Stimulated activated CD4-positive, alpha-beta T cell treated with anti-CD3 and anti-CD28 coated beads, Interleukin-1b, Interleukin-23, amount 100 ng/mL, for 48 hours (primary cell): Measurements from ENCODE around the gene SPATA16.
"Not testable (repeated sequence)": the region's sequence is repeated elsewhere in the genome, so short reads cannot be mapped to it uniquely, and the experiment has no call there.

Experiments
- DNase-seq: peaks from one replicate; pipeline ENCODE4 v3.0.0-alpha.2; 2020

The SPATA16 gene

DNA sequence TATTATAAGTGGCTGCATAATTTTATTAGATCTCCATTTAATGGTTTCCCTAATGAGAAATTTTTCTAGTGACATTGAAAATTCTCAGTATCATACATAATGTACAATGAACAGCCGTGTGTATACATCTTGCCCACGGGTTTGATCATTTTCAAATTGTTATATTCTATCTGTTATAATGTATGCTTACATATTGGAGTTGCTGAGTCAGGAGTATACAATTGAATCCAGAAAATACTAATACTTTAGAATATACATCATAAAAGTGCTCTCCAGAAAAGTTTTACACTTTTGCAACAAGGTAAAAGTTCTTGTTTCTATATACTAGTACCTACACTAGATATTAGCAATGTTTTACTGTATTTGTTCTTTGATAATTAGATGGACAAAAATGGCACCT, 82.8 kb downstream of the SPATA16 start:
- DNase-seq = no peak

- no peak for DNase-seq
Measured at GRCh38 chr3:173055228-173055933, 85.7 kb downstream of the SPATA16 start.

- DNase-seq = no peak
Measured at GRCh38 chr3:173049360-173049759, 91.7 kb downstream of the SPATA16 start.

DNA sequence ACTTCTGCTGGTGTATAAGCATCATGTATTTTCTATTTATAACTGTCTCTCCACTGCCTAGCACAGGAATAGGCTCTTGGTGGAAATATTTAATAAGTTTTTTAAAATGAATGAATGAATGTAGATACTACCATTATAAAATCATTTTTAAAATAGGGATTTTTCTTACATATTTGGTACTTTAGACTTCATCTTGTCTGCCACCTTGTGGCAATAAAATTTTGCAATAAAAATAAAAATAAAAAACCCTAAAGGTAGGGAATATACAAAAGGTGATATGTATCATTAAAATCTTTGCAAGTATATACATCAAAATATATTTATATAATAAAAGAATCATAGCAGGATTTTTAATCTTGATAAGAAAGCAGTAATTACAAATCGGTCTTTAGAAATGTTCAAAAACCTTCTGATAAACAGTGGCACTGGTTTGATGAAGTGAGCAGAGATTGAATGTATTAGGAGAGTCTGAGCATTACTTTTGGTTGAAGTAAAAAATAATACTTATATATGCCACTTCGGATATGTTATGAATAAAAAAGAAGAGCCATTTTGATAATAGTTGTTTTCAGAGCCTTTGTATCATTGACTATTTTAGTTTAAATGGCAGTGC, 95.2 kb downstream of the SPATA16 start:
- no peak for DNase-seq

- no peak for DNase-seq
Measured at GRCh38 chr3:173044998-173045397, 96.0 kb downstream of the SPATA16 start.

- no peak for DNase-seq
Measured at GRCh38 chr3:173043757-173044156, 97.3 kb downstream of the SPATA16 start.

DNA sequence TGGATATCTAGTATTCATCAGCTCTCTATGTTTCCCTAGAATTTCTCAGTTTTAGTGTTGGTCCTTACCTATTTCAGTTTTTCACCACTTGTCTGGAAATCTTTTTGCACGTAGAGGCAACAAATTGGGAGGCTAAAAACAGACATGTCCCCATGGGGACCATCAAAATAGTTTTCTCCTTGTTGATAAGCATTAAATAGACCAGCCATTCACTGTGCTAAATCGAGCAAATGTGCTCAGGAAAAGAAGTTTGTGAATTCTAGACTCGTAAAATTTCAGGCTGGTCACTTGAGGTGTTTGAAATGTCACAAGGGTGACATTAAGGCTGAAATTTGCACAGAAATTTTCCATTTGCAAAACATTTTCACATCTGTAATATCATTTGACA, 102.6 kb downstream of the SPATA16 start:
- no peak for DNase-seq

DNA sequence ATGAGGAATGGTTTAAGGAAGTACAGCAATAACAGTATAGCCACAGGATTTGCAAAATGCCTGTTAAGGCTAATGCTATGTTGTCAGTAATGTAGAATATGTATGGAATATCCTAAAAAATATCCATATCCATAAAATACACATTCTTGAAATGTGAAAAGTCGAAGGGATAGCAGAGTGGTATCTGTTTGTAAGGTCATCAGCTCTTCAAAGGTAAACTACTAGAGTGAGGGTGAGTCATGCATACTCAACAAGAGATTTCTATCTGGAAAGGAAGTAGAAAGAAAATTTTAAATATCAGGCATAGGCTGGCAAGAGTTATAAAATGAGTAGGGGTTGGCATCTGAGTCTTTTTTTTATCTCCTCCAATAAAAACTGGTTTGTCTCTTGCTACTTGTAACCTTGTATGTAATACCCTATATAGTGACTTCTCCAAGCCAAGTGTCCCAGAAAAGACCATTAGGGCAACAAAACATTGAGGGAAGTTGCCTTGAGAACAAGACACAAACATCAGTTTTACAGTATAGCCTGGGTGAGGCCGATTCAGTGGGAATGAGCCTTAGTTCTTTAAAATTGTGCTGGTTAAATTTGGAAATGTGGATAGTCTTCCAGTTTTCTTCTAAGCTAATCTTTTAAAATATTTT, 103.1 kb downstream of the SPATA16 start:
- no peak for DNase-seq

- DNase-seq = no peak
Measured at GRCh38 chr3:173030273-173030672, 110.8 kb downstream of the SPATA16 start.

DNA sequence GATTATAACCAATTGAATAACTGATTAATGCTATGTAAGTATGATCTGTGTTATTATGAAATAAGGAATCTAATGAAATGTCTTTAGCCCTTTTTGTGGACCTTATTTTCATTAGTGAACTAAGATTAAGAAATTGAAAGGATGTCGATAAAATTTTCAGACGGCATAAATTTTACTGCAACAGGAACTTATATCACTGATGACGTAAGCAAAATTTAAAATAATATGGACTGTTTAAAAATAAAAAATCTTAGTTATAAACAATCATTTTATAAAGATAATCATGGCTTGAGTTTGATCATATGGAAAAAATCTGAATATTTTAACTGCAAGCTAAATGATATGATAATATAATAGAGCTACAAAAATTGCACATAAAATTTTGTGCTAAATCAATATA, 112.7 kb downstream of the SPATA16 start:
- no peak for DNase-seq

- no peak for DNase-seq
Measured at GRCh38 chr3:173027429-173027828, 113.6 kb downstream of the SPATA16 start.

DNA sequence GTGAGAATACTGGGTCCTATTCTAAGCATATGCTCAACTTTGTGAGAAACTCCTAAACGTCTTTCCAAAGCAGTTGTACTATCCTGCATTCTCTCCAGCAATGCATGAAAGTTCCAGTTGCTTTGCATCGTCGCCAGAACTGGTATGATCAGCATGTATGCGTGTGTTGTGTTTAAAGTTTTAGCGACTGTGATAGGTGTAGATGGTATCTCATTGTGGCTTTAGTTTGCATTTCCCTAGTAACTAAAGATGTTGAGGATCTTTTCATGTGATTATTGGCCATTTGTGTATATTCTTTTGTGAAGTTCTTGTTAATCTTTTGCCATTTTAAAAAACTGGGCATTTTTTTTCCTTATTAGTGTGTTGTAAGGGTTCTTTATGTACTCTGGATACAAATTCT, 115.1 kb downstream of the SPATA16 start:
- DNase-seq = no peak

DNA sequence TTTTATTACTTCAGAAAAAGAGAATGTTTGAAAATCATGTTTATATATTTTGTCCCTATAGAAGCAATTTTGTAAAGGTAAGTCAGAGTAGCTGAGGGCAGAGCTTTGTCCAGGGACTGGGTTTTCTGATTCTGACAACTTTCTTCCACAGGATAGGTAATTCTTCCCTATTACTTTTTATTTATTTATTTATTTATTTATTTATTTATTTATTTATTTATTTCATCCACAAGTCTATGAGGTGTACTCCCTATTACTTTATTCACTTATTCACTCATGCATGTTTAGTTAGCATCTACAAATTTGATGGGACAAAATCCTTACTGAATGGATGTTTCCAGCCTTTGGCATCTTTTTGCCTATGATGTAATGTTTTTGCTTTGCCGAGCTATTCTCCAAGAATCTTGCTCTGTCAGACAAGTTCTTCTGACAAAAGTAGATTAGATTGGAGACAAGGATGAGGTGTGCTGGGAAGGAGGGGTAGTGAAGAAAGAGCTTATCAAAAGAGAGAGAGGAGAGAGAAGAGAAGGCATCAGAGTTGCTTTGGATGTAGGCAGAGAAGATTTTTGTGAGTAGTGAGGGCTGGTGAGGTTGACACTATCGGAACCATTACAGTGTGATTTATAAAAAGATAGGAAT, 119.4 kb downstream of the SPATA16 start:
- DNase-seq = no peak

- not testable (repeated sequence) for DNase-seq
Measured at GRCh38 chr3:173020128-173020527, 120.9 kb downstream of the SPATA16 start.

- DNase-seq = no peak
Measured at GRCh38 chr3:173019378-173019777, 121.7 kb downstream of the SPATA16 start.

DNA sequence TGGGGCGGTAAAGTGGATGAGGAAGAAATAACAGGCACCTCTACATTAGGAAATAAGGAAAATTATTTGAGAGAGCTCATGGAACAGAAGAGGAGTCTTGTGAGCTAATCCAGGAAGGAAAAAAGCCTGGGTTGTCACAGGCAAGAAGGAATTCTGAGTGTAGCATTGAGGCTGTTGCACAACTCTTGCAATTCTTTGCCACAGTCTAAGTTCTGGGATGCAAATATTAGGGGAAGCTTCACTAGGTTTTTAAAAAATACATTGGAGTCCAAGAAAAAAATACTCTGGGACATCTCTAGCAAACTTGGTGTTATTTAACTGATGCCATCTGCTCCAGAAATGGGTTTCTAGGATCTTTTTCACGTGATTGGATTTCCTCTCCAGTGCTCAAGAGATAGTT, 122.3 kb downstream of the SPATA16 start:
- no peak for DNase-seq

DNA sequence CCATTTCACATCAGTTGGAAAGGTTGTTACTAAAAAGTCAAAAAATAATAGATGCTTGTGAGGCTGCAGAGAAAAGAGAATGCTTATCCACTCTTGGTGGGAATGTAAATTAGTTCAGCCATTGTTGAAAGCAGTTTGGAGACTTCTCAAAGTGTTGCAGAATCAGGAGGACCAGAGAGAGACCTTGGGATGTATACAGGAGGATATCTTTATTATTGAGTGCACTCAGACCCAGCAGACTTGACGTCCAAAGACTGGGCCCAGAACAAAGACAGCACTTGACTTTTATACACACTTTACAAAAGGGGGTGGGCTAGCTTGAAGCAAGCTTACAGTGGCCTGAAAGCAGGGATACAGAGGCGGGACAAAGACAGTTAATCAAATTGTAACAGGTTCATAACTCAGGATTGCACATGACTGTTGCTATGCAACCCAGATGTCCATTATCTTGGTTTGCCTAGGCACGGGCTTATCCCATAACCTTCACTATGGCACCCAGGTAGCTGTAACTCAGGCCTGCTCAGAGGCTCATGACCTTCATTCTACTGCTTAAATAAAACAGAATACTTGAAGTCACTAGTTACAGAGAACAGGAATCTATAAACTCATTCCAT, 127.7 kb downstream of the SPATA16 start:
- DNase-seq = no peak

DNA sequence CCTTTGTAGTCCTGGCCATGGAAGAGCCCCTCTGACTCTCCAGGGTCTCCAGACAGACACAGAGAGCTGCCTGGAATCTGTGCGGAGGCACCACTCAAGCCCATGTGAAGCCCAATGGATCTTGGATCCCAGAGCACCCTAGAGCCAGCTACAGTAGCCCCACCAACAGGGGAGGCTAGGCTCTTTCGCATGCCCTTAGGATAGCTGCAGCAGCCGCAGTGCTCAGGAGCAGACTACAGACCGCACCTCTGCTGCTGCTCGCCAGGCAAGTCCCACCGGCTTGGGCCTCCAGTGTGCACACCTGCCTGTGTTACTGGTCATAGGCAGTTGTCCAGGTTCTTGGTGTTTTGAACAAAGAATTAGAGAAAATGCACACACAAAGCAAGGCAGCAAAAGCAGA, 131.6 kb downstream of the SPATA16 start:
- DNase-seq = no peak

- DNase-seq = no peak
Measured at GRCh38 chr3:173008978-173009377, 132.1 kb downstream of the SPATA16 start.

- no peak for DNase-seq
Measured at GRCh38 chr3:173007079-173007723, 133.8 kb downstream of the SPATA16 start.

DNA sequence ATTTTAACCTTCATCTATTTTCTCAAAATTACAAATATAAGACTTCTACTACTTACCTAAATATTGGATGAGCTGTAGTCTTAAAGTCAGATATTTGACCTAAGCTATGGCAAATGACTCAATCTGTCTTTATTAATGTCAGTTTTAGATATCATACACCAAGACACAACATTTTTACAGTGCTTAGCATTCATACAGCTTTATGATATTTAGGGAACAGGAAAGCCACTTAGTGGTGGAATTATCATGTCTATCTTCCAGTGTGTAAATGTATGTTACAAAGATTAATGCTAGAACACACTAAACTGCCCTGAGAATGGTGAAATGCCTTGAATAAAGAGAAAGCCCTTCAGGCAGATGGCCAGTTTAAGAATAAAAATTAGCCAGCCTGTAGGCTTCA, 135.0 kb downstream of the SPATA16 start:
- DNase-seq = no peak

DNA sequence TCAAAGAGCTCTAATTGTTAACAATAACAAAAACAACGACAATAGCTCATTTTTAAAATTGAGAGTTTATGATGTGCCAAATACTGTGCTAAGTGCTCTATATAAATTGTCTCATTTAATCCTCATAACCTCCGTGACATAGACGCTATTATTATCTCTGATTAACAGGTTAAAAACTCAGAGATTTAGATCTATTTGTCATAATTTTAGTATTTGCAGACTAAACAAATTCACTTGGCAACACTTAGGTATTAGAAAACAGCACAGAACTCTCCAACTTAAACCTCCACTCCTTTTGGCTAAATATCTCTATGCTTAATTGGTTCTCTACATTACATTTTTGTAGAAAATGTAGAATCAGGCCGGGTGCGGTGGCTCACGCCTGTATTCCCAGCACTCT, 136.4 kb downstream of the SPATA16 start:
- DNase-seq = no peak

DNA sequence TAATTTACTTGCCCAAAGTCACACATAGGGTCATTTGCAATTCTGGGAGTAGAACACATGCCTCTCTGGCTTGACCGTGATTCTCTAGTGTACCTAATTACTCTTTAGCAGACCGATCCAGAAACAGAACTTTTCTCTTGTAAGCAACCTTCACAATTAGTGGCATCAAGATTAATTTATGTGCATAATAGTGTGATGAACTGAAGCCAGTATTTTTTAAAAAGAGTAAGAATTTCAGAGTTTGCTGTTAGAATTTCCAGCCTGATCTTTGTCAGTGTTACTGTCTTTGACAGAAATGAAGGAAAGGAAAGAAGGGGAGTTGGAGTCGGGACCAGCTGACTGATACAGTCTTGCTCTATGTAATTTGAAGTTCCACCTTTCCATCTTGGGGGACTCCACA, 137.1 kb downstream of the SPATA16 start:
- DNase-seq = no peak
